KMS-11 (cell line): ENCODE results near the gene TCF12.

Experiments
- H2AFZ ChIP-seq: fragments of 200-600 bp; sonication (generic); 2 replicates; pipeline ENCODE4 v1.6.1; 2016; ENCODE audit warnings: antibody characterized with exemption, mixed run types, low read depth
- H3K27ac ChIP-seq: fragments of 200-600 bp; sonication (generic); 2 replicates; pipeline ENCODE4 v1.6.1; 2016; ENCODE audit warnings: mild to moderate bottlenecking, mixed run types
- H3K27me3 ChIP-seq: fragments of 200-600 bp; sonication (generic); 2 replicates; pipeline ENCODE4 v1.6.1; 2017; ENCODE audit warnings: mild to moderate bottlenecking, low read depth, mixed run types, moderate library complexity; ENCODE audit not compliant: insufficient read depth
- H3K36me3 ChIP-seq: fragments of 200-600 bp; sonication (generic); 2 replicates; pipeline ENCODE4 v1.6.1; 2017; ENCODE audit warnings: mild to moderate bottlenecking, mixed run types; ENCODE audit not compliant: insufficient read depth
- H3K4me1 ChIP-seq: fragments of 200-600 bp; sonication (generic); 2 replicates; pipeline ENCODE4 v1.6.1; 2016; ENCODE audit warnings: mild to moderate bottlenecking, low read depth, mixed run types; ENCODE audit not compliant: poor library complexity, severe bottlenecking
- H3K4me2 ChIP-seq: fragments of 200-600 bp; sonication (generic); 2 replicates; pipeline ENCODE4 v1.7.0; 2016; ENCODE audit warnings: mild to moderate bottlenecking, mixed run types
- H3K4me3 ChIP-seq: fragments of 200-600 bp; sonication (generic); IDR thresholded peaks from 2 replicates; pipeline ENCODE4 v1.6.1; 2017; ENCODE audit warnings: low read depth, low read length, mixed read lengths; ENCODE audit not compliant: insufficient read depth
- H3K79me2 ChIP-seq: fragments of 200-600 bp; sonication (generic); 2 replicates; pipeline ENCODE4 v1.6.1; 2016; ENCODE audit warnings: low read depth, mixed run types; ENCODE audit not compliant: insufficient read depth
- H3K9ac ChIP-seq: fragments of 200-600 bp; sonication (generic); 2 replicates; pipeline ENCODE4 v1.6.1; 2016; ENCODE audit warnings: mild to moderate bottlenecking, mixed run types
- H4K20me1 ChIP-seq: fragments of 200-600 bp; sonication (generic); 2 replicates; pipeline ENCODE4 v1.6.1; 2016; ENCODE audit warnings: mild to moderate bottlenecking, mixed run types; ENCODE audit not compliant: insufficient read depth
- TF ChIP-seq, protein P1 (sequence below): fragments of 200-600 bp; sonication (generic); conservative IDR thresholded peaks from 2 replicates; pipeline ENCODE4 v1.6.1; 2017; ENCODE audit warnings: low read depth, mild to moderate bottlenecking, antibody characterized with exemption, low read length, moderate library complexity, mixed read lengths

TCF12 gene

DNA sequence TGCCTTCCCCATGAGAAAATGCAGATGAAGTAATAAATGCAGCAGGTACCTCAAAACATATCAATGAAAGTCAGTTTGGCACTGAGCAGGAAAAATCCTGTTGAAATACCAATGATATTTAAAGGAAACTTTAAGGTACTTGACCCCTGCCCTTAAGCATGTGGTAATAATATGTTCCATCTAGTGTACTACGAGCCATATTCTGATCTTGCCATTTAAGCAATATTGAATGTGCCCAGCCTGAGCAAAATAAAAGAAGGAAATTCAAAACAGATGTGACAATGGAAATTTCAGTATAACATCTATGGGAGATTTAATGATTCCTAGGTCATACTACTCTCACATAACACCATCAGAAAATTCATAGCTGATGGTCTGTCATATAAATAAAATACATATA, 266.1 kb downstream of the TCF12 start:
- H3K4me1 ChIP-seq = peaks cover 5% of the 10 kb centered on the region
- no peak overlapping the region for H3K4me3 ChIP-seq
- no peaks in the 10 kb centered on the region for H4K20me1 ChIP-seq
- no peaks in the 10 kb centered on the region for H3K79me2 ChIP-seq
- no peak overlapping the region for H2AFZ ChIP-seq
- H3K27me3 ChIP-seq = no peaks in the 10 kb centered on the region
- TF ChIP-seq, protein P1, sequence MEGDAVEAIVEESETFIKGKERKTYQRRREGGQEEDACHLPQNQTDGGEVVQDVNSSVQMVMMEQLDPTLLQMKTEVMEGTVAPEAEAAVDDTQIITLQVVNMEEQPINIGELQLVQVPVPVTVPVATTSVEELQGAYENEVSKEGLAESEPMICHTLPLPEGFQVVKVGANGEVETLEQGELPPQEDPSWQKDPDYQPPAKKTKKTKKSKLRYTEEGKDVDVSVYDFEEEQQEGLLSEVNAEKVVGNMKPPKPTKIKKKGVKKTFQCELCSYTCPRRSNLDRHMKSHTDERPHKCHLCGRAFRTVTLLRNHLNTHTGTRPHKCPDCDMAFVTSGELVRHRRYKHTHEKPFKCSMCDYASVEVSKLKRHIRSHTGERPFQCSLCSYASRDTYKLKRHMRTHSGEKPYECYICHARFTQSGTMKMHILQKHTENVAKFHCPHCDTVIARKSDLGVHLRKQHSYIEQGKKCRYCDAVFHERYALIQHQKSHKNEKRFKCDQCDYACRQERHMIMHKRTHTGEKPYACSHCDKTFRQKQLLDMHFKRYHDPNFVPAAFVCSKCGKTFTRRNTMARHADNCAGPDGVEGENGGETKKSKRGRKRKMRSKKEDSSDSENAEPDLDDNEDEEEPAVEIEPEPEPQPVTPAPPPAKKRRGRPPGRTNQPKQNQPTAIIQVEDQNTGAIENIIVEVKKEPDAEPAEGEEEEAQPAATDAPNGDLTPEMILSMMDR = no peak
- no peak overlapping the region for H3K27ac ChIP-seq
- H3K9ac ChIP-seq = no peak overlapping the region
- no peak overlapping the region for H3K4me2 ChIP-seq
- H3K36me3 ChIP-seq = no peaks in the 10 kb centered on the region

DNA sequence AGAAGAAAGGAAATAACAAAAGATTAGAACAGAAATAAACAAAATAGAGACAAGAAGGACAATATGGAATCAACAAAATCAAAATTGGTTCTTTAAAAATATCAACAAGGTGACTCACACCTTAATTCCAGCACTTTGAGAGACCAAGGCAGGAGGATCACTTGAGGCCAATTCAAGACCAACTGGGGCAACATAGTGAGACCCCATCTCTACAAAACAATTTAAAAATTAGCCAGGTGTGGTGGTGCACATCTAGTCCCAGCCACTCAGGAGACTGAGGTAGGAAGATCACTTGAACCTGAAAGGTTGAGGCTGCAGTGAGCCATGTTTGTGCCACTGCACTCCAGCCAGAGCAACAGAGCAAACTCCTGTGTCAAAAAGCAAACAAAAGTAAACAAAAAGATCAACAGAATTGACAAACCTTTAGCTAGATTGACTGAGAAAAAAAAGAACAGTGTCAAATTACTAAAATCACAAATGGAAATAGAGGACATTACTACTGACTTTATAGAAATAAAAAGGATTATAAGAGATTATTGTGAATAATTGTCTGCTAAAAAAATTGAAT, 267.1 kb downstream of the TCF12 start:
- peaks cover 16% of the 10 kb centered on the region for H3K4me1 ChIP-seq
- H2AFZ ChIP-seq = no peak overlapping the region
- no peak overlapping the region for H3K9ac ChIP-seq
- H3K79me2 ChIP-seq = no peaks in the 10 kb centered on the region
- H3K36me3 ChIP-seq = no peaks in the 10 kb centered on the region
- H3K27ac ChIP-seq = no peak overlapping the region
- TF ChIP-seq, protein P1 = no peak
- no peak overlapping the region for H3K4me2 ChIP-seq
- H4K20me1 ChIP-seq = no peaks in the 10 kb centered on the region
- no peaks in the 10 kb centered on the region for H3K27me3 ChIP-seq
- no peak overlapping the region for H3K4me3 ChIP-seq

DNA sequence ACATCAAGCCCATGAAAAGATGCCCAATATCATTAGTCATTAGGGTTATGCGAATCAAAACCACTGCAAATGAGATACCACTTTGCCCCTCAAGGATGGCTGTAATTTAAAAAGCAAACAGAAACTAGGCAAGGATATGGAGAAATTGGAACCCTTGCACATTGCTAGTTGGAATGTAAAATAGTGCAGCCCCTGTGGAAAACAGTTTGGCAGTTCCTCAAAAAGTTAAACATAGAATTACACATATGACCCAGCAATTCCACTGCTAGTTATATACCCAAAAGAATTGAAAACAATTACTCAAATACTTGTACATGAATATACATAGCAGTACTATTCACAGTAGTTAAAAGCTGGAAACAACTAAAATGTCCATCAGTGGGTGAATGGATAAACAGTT, 271.0 kb downstream of the TCF12 start:
- Histone ChIP-seq H3K36me3 (no peaks in the 10 kb centered on the region), H3K4me1 (peaks cover 18% of the 10 kb centered on the region), H3K27me3 (no peaks in the 10 kb centered on the region), H3K9ac (no peak overlapping the region), H3K79me2 (no peaks in the 10 kb centered on the region), H3K4me3 (no peak overlapping the region), H4K20me1 (no peaks in the 10 kb centered on the region), H3K4me2 (peak overlapping the region; percentile 4; the same call in 1 of the 2 replicates), H2AFZ (no peak overlapping the region), H3K27ac (no peak overlapping the region)
- TF ChIP-seq, protein P1 = no peak

- TF ChIP-seq, protein P1 = no peak
- Histone ChIP-seq H3K27me3 (no peaks in the 10 kb centered on the region), H2AFZ (no peak overlapping the region), H4K20me1 (no peaks in the 10 kb centered on the region), H3K9ac (no peak overlapping the region), H3K27ac (peak overlapping the region; percentile 0; the same call in 1 of the 2 replicates), H3K36me3 (no peaks in the 10 kb centered on the region), H3K4me3 (no peak overlapping the region), H3K4me1 (peaks cover 18% of the 10 kb centered on the region), H3K4me2 (peak overlapping the region; percentile 4; the same call in 1 of the 2 replicates), H3K79me2 (no peaks in the 10 kb centered on the region)
These were observed 271.8 kb downstream of the TCF12 start for GRCh38 chr15:57190208-57190607.
